Measurements from ENCODE around the gene KCNE1.

The KCNE1 gene

GRCh38 chr21:34511787-34512455, at the start of gene KCNE1:
Gene KCNE1, minus strand, starts transcription at chr21:34512210. Its CDS starts 62,576 bp downstream, at chr21:34449634.
- H3K4me3 ChIP-seq (ENCODE audit: low read depth, low read length): no peak within 1 kb of the TSS
- no peak within 1 kb of the TSS for H2AFZ ChIP-seq
- H3K27ac ChIP-seq: peak within 1 kb of the TSS; percentile 100
- no peaks in the 10 kb centered on the region for H3K9me3 ChIP-seq (ENCODE audit: control insufficient read depth, low read length)
- H3K9ac ChIP-seq: peak within 1 kb of the TSS; percentile 19
- peaks cover 42% of the 10 kb centered on the region for H3K4me1 ChIP-seq
- H3K4me2 ChIP-seq (ENCODE audit: low read length): peak within 1 kb of the TSS; percentile 1
- TF ChIP-seq CTCF (IDR thresholded peaks at IDR 0.05): no peak
- no peaks in the 10 kb centered on the region for H3K36me3 ChIP-seq (ENCODE audit: control insufficient read depth, insufficient read depth, low read length)
- peaks cover 11% of the 10 kb centered on the region for H3K79me2 ChIP-seq
- no peaks in the 10 kb centered on the region for H3K27me3 ChIP-seq (ENCODE audit: control insufficient read depth, insufficient read depth, low read length)

- Histone ChIP-seq H3K9me3 (ENCODE audit: control insufficient read depth, low read length) (no peaks in the 10 kb centered on the region), H2AFZ (no peak overlapping the region), H3K4me3 (ENCODE audit: low read depth, low read length) (no peak overlapping the region), H3K9ac (no peak overlapping the region), H3K4me2 (ENCODE audit: low read length) (no peak overlapping the region), H3K27me3 (ENCODE audit: control insufficient read depth, insufficient read depth, low read length) (no peaks in the 10 kb centered on the region), H3K27ac (no peak overlapping the region), H3K36me3 (ENCODE audit: control insufficient read depth, insufficient read depth, low read length) (no peaks in the 10 kb centered on the region), H3K79me2 (no peaks in the 10 kb centered on the region), H3K4me1 (no peaks in the 10 kb centered on the region)
- TF ChIP-seq CTCF (IDR thresholded peaks at IDR 0.05): no peak
Measured at GRCh38 chr21:34561806-34562205, 49.8 kb upstream of the KCNE1 start.

GRCh38 chr21:34560609-34561008, 48.6 kb upstream of the KCNE1 start:
- H2AFZ ChIP-seq: no peak overlapping the region
- no peaks in the 10 kb centered on the region for H3K27me3 ChIP-seq (ENCODE audit: control insufficient read depth, insufficient read depth, low read length)
- H3K27ac ChIP-seq: no peak overlapping the region
- H3K36me3 ChIP-seq (ENCODE audit: control insufficient read depth, insufficient read depth, low read length): no peaks in the 10 kb centered on the region
- H3K9me3 ChIP-seq (ENCODE audit: control insufficient read depth, low read length): no peaks in the 10 kb centered on the region
- TF ChIP-seq CTCF (IDR thresholded peaks at IDR 0.05): no peak
- no peak overlapping the region for H3K9ac ChIP-seq
- no peaks in the 10 kb centered on the region for H3K4me1 ChIP-seq
- H3K4me3 ChIP-seq (ENCODE audit: low read depth, low read length): no peak overlapping the region
- no peak overlapping the region for H3K4me2 ChIP-seq (ENCODE audit: low read length)
- H3K79me2 ChIP-seq: no peaks in the 10 kb centered on the region

- H3K9me3 ChIP-seq (ENCODE audit: control insufficient read depth, low read length): no peaks in the 10 kb centered on the region
- TF ChIP-seq CTCF (IDR thresholded peaks at IDR 0.05): no peak
- H3K36me3 ChIP-seq (ENCODE audit: control insufficient read depth, insufficient read depth, low read length): no peaks in the 10 kb centered on the region
- no peak overlapping the region for H2AFZ ChIP-seq
- no peak overlapping the region for H3K4me2 ChIP-seq (ENCODE audit: low read length)
- H3K27me3 ChIP-seq (ENCODE audit: control insufficient read depth, insufficient read depth, low read length): no peaks in the 10 kb centered on the region
- peak overlapping the region; percentile 4 for H3K27ac ChIP-seq
- no peaks in the 10 kb centered on the region for H3K79me2 ChIP-seq
- H3K4me3 ChIP-seq (ENCODE audit: low read depth, low read length): no peak overlapping the region
- H3K9ac ChIP-seq: no peak overlapping the region
- no peaks in the 10 kb centered on the region for H3K4me1 ChIP-seq
Measured at GRCh38 chr21:34560021-34560420, 48.0 kb upstream of the KCNE1 start.

- no peak for TF ChIP-seq CTCF (IDR thresholded peaks at IDR 0.05)
- Histone ChIP-seq H3K27me3 (ENCODE audit: control insufficient read depth, insufficient read depth, low read length) (no peaks in the 10 kb centered on the region), H3K27ac (peak overlapping the region; percentile 4), H3K4me2 (ENCODE audit: low read length) (no peak overlapping the region), H3K9ac (no peak overlapping the region), H3K9me3 (ENCODE audit: control insufficient read depth, low read length) (no peaks in the 10 kb centered on the region), H3K36me3 (ENCODE audit: control insufficient read depth, insufficient read depth, low read length) (no peaks in the 10 kb centered on the region), H3K4me1 (no peaks in the 10 kb centered on the region), H2AFZ (no peak overlapping the region), H3K4me3 (ENCODE audit: low read depth, low read length) (no peak overlapping the region), H3K79me2 (no peaks in the 10 kb centered on the region)
Measured at GRCh38 chr21:34559089-34559631, 47.1 kb upstream of the KCNE1 start.

Data from parathyroid adenoma (tissue), 2 donors.